NCI-H2196 (cell line): ENCODE data around the gene ATAD3B.
"Not testable (repeated sequence)": the region's sequence is repeated elsewhere in the genome, so short reads cannot be mapped to it uniquely, and the experiment has no call there.

Experiments used
- DNase-seq: peaks from one replicate; lab custom pipeline; 2025; ENCODE audit not compliant: unreplicated experiment; lab: John Stamatoyannopoulos, UW

Gene ATAD3B

DNA sequence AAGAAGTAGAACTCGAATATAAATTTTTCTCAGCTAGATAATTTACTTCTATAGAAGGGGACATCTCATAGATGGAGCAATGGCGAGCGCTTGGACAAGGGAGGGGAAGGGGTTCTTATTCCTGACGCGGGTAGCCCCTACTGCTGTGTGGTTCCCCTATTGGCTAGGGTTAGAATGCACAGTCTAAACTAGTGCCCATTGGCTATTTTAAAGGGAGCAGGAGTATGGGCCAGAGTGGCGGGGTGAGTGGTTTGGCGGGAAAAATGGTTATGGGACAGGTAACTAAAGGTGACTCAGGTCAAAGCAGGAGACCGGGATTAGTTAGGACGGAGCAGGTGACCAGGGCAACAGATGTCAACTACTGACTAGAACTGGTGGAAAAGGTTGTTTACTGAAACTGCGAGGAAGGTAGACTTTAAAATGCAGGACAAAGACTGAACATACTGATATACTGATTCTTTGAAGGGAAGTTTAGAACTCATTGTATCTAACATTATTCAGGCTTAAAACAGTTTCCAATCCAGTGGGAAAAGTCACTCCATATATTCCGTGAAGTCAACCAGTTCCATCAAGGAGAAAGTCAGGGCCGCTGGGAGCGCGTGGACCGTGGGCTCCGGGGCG is 39.5 kb downstream of the ATAD3B start:
- DNase-seq, result peak; percentile 29

DNA sequence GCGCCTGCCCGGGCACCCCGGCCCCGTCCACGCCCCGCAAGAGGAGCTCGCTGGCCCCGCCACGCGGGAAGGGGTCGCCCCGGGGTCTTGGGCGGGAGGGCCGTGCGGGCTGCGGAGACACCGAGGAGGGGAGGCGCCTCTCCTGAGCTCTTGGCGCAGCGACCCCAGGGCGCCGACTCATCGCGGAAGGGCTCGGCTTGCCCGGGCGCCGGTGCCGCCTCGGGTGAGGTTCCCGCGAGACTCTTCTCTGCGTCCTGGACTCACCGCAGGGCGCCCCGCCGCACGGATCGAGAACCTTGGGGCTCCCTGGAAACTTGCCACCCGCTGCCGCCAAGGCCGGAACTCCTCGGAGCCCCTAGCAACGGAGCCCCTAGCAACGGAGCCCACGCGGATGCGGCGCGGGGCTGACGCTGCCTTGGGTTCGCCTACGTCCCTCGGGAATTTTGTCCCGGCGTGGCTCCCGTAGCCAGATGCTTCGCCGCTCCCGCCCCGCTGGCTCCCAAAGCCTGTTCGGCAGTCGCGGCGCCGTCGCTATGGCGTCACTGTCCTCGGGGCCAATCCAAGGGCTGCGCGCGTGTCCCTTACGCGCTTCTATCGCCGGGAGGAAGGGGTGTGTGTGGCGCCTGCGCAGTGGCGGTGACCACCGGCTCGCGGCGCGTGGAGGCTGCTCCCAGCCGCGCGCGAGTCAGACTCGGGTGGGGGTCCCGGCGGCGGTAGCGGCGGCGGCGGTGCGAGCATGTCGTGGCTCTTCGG is 40.1 kb downstream of the ATAD3B start, which contains the start of gene ATAD3A:
Gene ATAD3A, plus strand, starts transcription at position 630 of the 753 bp plus-strand sequence. Its CDS starts 107 bp downstream, at position 737.
- peak; percentile 97 for DNase-seq

DNA sequence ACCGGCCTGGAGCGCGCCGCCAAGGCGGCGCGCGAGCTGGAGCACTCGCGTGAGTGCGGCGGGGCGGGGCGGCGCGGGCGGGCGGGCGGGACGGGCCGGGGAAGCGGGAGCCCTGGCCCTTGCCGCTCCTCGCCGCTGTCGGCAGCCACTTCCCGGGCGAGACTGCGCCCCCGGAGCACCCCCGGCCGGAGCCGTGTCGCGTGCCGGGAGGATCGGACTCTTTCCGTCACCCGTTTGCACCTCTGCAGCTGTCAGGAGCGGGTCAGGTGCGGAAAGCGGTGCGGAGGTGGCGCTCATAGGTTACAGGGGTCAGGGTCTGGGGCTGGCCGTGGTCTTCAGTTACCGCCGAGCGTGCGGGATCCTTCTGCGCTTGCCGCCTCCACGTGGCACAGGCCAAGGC is 40.9 kb downstream of the ATAD3B start:
- DNase-seq, result not testable (repeated sequence)

DNA sequence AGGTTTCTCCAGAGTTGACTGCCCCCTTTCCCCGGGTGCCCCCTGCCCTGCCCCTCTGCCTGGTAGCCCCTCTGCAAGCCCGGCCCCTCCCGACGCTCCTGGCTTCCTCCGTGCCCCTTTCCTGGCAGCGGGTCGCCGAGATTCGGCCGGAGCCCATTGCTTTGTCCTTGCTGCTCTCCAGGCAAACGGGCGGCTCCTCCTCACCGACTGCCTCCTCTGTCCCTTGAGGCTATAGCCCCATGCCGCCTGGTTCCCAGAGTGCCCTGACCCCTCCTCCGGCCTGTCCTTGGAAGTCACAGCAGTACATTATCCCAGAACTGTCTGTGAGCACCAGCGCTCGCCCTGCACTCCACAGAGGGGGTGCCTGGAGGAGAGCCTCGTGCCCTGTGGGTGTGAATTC is 42.1 kb downstream of the ATAD3B start:
- DNase-seq, result not testable (repeated sequence)

DNA sequence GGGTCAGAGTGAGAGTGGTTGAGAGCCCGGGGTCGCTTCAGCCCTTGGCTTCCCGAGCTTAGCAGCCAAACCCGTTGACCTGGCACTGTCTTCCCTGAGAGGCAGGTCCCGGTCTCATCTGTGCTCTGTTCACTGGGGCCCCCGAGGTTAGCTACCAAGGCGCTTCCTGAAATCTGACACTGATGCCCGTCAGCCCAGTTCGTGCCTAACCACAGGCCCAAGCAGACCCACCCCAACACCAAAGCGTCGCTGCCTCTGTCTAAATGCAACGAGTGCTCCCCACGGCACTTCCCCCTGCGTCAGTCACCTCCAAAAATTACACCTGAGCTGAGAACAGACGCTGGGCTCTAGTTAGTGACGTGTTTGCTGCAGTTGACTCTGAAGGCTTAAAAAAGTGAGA is 42.8 kb downstream of the ATAD3B start:
- not testable (repeated sequence) for DNase-seq

DNA sequence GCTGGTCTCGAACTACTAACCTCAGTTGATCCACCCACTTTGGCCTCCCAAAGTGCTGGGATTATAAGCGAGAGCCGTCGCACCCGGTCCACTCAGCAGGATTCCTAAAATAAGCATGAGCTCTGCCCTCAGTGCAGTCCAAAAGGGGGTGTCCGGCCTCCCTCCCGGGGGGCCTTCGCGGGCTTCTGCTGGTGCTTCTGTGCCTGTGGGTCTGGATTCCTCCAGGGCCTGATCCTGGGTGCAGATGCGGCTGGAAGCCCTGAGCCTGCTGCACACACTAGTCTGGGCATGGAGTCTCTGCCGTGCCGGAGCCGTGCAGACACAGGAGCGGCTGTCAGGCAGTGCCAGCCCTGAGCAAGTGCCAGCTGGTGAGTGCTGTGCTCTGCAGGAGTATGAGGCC is 45.4 kb downstream of the ATAD3B start:
- not testable (repeated sequence) for DNase-seq

DNA sequence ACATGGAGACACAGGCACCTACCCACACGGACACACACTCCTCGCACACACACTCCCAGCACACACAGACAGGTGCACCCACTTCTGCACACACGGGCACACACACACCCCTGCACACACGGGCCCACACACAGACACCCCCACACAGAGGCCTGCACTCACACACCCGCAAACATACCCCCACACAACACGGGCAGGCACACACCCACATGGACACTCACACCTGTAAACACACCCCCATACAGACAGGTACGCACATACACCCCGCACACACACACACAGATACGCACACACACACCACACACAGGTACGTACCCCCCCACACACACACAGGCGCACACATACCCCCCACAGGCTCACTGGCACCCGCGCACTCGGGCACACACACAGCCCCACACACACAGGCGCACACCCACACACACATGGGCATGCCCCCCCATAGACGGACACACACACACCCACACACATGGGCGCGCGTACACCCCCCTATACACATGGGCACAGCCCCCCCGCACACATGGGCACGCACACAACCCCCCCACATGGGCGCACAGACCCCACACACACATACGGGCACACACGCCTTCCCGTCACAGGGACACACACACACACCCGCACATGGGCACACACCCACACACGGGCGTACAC is 46.5 kb downstream of the ATAD3B start:
- no peak for DNase-seq

DNA sequence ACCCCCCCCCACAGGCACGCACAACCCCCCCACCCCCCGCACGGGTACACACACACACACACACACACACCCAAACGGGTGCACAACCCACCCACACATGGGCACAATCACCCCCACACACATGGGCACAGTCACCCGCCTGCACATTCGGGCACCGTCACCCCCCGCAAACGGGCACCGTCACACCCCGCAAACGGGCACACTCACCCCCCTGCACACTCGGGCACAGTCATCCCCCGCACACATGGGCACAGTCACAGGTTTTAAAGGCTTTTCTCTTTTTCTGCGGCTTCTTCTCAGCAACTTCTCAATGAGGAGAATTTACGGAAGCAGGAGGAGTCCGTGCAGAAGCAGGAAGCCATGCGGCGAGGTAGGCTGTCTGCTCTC is 47.0 kb downstream of the ATAD3B start:
- DNase-seq, result not testable (repeated sequence)

DNA sequence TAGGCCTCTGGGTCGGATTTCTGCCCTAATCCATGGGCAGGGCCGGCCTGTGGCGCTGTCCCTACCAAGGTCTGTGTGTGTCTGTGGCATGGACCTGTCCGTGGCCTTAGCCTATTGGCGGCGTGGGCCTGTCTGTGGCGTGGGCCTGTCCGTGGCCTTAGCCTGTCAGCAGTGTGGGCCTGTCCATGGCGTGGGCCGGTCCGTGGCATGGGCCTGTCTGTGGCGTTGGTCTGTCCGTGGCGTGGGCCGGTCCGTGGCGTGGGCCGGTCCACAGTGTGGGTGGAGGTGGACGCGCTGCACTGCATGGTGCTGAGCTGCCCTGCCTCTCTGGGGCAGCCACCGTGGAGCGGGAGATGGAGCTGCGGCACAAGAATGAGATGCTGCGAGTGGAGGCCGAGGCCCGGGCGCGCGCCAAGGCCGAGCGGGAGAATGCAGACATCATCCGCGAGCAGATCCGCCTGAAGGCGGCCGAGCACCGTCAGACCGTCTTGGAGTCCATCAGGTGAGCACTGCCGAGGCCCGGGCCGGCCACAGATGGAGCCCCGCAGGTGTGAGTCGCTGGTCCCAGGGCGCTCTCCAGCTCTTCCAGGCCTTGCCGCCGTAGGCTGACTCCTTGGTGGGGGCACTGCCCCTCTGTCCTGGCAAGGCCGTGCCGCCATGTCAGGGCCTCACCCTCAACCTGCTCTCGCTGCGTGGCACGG is 48.4 kb downstream of the ATAD3B start:
- not testable (repeated sequence) for DNase-seq

DNA sequence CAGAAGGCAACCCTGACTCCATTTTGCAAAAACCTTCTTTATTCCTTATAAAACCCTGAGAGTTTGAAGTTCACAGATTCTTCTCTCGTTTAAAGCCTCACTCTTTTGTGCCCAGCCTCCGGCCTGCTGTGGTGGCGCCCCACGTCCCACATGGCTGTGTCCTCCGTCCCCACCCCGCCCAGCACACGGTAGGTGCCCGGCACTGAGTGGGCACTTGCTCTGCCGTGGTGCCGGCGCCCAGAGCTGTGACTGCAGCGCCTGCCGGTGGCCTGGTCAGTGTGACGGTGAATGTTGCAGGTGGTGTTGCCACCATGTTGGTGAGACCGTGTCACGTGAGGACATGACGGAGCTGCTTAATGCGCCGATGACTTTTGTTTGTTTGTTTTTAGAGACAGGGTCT is 49.8 kb downstream of the ATAD3B start:
- DNase-seq, result no peak

DNA sequence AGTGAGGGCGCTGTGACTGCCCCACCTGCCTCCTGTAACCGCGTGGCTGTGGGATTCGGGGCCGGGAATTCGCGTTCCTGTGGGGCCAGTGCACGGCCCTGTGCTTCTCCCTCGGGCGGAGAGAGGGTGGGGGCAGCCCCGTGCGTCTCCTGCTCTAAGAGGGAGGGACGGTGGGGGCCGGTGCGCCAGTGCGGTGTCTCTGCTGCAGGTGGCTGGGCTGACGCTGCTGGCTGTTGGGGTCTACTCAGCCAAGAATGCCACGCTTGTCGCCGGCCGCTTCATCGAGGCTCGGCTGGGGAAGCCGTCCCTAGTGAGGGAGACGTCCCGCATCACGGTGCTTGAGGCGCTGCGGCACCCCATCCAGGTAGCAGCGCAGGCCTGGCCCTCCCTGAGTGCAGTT is 51.0 kb downstream of the ATAD3B start:
- DNase-seq, result not testable (repeated sequence)

DNA sequence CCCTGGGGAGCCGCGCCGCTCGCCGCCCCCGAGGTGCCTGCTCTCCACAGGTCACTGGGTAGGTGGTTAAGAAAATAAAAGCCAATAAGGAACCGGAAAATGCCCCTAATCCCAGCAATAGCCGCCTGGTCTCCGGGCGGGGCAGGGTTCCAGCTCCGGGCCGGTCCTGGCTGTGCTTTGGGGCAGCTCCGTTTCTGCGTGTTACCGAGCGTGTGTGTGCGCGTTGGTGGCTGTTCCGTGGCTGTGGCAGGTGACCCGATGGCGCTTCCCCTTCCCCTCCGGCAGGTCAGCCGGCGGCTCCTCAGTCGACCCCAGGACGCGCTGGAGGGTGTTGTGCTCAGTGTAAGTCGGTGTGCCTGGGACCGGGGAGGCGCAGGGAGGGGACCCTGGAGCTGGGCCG is 51.7 kb downstream of the ATAD3B start:
- not testable (repeated sequence) for DNase-seq

DNA sequence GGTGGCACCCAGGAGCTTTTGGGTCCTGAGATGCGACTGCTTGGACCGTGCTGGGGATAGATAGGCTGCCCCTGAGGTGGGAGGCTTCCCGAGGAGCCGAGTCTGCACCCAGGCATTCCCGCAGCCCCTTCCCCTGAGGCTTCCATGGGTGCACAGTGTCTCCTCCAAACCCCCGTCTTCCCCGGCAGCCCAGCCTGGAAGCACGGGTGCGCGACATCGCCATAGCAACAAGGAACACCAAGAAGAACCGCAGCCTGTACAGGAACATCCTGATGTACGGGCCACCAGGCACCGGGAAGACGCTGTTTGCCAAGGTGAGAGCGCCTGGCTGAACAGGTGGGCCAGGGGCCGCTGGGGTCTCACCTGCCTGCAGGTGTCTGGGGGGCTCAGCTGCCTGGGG is 52.1 kb downstream of the ATAD3B start:
- DNase-seq, result not testable (repeated sequence)

DNA sequence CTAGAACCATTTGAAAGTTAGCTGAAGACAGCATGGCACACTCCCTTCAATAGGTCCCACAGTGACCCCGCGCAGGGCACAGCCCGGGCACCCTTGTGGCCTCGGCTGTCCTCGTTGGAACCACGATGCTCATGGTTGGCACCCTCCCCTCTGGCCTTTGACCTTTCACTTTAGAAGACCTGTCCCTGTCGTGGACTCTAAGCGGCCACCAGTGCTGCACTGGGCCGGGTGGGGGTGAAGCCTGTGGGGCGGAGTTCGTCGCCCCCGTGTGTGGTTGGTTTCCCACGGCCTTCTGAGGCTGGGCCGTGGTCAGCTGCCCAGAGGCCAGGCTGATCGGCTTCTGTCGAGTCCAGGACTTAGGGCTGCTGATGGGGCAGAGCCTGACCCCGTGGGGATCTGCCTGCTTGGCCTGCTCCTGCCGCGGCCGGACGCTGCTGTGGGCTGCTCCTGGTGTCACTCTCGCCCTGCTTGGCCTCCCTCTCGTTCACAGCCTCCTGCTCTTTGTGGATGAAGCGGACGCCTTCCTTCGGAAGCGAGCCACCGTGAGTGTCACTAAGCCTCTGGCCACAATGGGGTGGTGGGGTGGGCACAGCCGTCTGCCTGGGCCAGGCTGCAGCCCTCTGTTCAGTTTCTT is 53.3 kb downstream of the ATAD3B start:
- DNase-seq, result not testable (repeated sequence)

DNA sequence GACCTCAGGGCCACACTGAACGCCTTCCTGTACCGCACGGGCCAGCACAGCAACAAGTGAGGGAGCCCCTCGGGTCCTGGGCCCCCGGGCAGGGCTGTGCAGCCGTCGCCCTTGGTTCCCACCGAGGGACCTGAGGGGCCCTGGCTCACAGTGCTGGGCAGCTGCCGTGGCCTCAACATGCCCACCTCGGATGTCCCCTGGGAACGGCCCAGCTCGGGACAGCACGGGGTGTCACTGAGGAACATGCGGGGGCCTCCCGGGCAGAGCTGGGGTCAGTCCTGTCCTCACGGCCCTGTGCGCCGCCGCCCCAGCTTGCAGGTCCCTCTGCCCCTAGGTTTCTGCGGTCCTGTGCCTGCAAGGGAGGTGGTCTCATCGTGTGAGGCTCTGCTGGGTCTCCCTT is 54.9 kb downstream of the ATAD3B start:
- not testable (repeated sequence) for DNase-seq

DNA sequence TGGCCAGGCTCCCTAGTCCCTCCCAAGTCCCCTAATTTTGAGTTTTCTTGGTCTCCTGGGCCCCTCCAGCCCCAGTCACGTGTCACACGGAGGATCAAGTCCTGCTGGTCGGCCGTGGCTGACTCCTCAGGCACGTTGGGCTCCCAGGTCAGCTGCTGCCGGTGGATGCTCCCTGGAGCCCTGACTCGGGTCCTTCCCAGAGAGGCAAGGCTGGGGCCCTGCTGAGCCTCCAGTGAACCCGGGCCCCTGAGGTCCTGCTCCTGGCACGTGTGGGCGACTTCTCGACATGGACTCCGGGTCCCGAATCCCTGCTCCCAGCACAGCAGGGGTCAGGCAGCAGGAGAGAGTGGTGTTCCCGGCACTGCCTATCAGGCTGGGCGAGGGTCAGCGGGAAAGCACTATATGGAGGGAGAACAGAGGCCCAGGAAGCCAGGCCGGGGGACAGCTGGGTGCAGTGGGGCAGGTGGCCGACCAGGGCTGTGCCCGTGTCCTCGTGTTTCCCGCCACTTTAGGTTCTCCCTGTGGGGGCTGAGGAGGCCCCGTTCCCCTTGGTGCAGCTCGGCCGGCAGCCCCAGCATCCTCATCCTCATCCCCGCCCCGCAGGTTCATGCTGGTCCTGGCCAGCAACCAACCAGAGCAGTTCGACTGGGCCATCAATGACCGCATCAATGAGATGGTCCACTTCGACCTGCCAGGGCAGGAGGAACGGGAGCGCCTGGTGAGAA is 55.7 kb downstream of the ATAD3B start:
- DNase-seq, result no peak

DNA sequence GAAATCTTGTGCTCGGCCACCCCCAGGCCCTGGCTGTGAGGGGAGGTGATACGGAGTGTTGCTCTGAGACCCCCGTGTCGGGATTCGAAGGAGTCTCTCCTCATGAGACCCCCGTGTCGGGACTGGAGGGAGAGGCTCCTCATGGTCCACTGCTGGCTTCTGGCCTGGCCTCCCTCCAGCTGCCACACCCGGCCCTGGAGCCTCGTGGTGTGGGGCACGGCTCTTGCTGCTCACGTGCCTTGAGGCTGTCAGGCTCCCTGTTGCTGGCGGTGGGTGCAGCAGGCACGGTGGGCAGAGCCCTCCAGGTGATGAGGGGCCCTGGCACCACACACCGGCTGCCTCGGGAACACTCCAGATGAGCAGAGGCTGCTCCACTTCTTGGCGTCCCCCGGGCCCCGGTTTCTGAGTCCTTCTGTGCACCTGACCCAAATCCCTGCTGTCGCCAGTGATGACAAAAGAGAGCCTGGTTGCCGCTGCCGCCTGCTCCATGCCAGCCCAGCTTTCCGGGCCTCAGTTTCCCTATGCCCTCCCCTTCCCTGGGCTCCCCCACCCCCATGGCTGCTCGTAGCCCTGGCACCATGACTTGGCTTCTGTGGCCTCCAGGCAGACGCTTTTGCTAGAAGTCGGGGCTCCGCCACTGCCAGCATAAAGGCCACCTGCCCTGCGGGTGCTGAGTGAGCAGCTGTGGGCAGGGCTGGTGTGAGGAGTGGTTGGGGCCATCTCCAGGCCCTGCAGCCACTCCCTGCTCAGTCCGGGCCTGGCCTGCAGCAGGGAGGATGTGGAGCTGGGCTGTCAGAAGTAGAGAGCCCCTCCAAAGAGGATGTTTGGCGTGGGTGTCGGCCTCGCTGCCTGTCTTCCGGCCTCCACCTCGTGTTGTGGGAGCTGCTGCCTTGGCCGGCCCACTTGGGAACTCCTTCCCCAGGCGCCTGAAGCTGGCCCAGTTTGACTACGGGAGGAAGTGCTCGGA is 57.0 kb downstream of the ATAD3B start:
- no peak for DNase-seq

DNA sequence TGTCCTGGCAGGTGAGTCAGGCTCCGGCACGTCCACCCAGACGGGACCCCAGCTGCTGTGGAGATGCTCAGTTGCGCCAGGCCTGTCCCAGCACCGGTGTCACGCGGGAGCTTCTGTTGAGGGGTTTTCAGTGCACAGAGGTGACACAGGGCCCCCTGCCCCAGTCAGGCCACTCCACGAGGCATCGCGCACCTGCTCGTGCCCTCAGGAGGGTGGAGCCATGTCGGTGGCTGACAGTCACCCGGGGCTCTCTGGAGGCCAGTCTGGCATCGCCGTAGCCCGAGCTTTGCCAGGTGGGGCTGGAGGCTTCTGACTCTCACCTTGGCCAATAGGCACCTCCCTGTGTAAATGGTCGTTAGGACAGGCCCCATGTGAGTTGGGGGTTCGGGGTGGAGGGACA is 57.8 kb downstream of the ATAD3B start:
- no peak for DNase-seq

DNA sequence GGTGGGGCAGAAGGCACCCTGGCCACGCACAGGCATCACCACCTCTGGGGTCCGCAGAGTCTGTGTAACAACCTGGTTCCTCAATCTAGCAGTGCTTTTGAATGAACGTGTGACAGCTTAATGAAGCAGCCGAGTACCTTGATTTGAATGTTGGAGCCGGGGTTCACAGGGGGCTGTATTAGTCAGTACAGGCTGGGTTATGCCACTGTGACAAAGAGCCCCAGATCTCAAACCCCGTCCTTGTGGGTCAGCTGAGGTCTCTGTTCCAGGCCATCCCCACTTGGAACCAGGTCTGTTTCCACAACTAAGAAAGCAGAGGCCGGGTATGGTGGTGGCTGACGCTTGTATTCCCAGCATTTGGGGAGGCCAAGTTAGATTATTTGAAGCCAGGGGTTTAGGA is 58.4 kb downstream of the ATAD3B start:
- DNase-seq, result no peak
